ENCODE data around the gene PRPSAP1.
"Not testable (repeated sequence)": the region's sequence is repeated elsewhere in the genome, so short reads cannot be mapped to it uniquely, and the experiment has no call there.

The PRPSAP1 gene

DNA sequence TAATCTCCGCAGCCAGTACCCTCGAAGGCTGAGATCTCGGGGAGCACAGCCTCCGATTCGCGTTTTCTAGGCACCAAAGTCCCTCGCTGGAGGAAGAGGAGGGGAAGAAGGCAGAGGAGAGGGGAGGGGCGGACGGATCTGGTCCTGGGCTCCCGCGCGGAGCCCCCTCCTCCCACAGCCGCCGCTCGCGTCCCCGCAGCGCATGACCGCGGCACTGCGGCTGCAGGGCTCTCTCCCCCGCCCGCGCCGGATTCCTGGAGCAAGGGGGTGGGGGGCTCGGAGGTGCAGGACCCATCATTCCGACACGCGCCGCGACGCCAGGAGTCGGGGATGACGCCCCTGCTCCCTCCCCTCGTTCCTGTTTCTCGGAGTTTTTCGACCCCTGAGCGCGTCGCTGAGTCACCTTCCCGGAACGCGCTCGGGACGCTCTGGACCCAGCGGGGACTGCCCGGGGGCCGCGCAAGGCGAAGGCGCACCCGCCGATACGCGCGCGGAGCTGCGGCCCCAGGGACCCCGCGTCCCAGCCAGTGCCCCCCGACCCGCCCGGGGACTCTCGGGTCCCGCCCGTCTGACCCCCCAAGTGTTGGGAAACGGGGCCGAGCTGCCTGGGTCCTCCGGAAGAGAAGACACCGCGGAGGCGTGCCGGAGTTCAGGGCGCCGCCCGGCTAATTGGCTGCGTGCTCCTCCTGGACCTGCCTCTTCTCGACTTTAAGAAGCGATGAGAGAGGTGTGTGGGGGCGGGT lies 29.3 kb upstream of the PRPSAP1 start:
- DNase-seq: peak; percentile 62

DNA sequence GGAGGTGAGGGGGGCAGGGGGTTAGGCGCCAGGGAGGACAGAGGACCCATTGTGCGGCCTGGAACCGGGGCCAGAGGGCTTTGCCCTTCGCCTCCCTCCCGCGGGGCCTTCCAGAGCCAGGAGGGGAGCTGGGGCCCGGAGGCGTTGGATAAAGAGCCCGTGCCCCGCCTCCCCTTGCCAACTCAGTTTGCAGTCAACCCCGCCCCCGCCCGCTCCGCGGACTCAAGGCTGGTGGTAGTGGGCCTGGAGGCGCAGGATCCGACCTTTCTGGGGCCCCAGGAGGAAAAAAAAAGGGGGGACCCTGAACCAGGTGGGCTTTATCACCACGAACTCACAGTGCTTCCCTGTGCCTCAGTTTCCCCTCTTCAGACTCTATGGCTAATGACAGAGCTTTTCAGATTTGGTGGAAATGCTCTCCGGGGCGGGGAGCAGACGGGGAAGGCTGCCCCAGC lies 28.7 kb upstream of the PRPSAP1 start:
- DNase-seq: peak; percentile 64

GRCh38 chr17:76381633-76382350 lies 28.1 kb upstream of the PRPSAP1 start:
- no peak for DNase-seq

DNA sequence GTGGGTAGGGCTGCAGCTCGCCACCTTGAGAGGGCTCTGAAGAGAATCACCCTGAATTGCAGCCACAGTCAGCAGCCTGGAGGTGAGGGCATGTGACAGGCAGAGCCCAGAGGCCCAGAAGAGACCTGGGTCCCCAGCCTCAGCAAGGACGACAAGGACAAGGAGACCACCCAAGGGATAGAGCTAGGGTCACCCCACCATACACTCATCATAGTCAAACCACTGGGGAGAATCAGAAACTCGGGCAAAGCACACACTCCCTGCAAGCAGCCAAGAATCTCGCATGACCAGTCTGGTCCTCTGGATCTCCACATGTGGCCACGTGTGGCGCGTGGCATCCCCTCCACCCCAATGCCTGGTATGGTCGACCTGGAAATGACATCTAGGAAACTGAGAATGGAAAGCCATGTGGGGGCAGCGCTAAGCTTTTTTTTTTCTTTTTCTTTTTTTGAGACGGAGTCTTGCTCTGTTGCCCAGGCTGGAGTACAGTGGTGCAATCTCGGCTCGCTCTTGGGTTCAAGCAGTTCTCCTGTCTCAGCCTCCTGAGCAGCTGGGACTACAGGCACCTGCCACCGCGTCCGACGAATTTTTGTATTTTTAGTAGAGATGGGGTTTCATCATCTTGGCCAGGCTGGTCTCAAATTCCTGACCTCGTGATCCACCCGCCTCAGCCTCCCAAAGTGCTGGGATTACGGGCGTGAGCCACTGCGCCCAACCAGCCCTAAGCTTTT lies 26.1 kb upstream of the PRPSAP1 start:
- no peak for DNase-seq

GRCh38 chr17:76379275-76379641 lies 25.5 kb upstream of the PRPSAP1 start:
- no peak for DNase-seq

DNA sequence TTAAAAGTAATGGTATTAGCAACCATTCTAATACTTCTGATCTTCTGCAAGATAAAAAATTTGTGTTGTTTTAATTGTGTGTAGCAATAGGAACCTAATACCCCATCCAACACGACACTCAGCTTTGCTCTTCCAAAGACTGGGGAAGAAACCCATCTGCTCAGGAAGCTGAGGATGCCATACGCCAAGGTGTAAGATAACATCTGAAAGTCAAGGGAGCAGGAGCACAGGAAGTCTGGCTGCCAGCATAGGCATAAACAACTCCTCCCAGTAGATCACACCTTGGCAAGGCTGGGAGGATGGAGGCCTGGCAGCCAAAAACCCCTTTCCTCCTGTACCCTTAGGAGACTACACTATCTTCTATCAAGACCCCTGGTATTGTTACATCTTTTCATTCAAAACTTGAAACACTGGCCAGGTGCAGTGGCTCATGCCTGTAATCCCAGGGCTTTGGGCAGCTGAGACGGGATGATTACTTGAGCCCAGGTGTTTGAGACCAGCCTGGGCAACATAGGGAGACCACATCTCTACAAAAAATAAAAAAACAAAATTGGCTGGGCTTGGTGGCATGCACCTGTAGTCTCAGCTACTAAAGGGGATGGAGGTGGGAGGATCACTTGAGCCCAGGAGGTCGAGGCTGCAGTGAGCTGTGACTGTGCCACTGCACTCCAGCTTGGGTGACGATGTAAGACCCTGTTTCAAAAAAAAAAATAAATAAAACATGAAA lies 25.0 kb upstream of the PRPSAP1 start:
- no peak for DNase-seq

- peak; percentile 62 for DNase-seq
These were observed 22.8 kb upstream of the PRPSAP1 start for GRCh38 chr17:76376318-76377133.

DNA sequence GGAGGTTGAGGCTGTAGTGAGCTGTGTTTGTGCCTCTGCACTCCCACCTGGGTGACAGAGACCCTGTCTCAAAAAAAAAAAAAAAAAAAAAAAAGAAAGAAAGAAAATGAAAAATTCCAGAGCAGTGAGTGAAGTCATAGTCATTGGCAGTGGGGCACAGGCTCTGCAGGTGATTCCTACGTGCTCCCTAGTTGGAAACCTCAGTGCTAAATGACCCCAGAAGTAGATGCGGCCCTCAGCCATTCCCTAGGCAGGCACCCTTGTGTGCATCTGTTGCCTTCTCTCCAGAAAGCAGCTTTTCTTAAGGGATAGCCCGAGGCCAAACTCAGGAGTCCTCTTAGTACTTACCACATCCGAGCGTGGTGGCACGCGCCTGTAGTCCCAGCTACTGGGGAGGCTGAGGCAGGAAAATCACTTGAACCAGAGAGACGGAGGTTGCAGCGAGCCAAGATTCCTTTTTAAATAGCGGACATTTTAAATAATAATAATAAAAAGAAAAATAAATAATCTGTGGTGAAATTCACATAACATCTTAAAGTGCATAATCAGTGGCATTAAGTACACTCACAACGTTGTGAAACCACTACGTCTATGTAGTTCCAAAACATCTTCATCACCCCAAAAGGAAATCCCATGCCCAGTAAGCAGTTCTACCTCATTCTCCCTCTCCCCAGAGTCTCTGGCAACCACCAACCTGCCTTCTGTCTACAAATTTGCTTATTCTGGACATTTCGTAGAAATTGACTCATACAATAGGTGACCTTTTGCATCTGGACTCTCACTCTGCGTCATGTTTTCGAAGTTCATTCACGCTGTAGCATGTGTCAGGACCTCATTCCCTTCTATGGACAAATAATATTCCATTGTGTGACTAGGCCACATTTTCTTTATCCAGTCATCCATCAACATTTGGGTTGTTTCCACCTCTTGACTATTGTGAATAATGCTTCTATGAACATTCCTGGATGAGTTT lies 18.2 kb upstream of the PRPSAP1 start:
- no peak for DNase-seq

GRCh38 chr17:76370261-76370993 lies 16.7 kb upstream of the PRPSAP1 start:
- DNase-seq: peak; percentile 80

GRCh38 chr17:76369804-76370203 lies 16.1 kb upstream of the PRPSAP1 start:
- no peak for DNase-seq

- DNase-seq: no peak
These were observed 15.7 kb upstream of the PRPSAP1 start for GRCh38 chr17:76369379-76369778.

GRCh38 chr17:76368545-76368944 lies 14.8 kb upstream of the PRPSAP1 start:
- no peak for DNase-seq

DNA sequence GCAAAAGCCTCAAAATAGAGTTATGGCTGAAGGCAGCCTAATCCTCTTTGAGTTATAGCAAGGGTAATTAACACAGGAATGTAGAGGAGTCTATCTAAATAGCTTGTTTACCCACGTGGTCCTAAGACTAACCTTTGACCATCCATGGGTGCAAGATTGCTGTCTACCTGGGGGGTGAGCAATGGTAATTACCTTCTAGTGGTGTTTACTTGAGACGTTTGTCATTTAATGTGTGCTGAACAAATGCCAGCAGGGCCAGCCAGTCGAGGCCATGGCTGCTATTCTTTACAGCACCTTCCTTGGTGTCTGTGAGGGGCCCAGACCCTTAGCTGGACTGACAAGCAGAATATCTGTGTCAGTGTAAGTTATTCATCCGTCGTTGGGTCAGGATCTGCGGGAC lies 13.9 kb upstream of the PRPSAP1 start:
- DNase-seq: no peak

GRCh38 chr17:76366247-76366646 lies 12.5 kb upstream of the PRPSAP1 start:
- DNase-seq: no peak

GRCh38 chr17:76365256-76365903 lies 11.7 kb upstream of the PRPSAP1 start:
- no peak for DNase-seq

GRCh38 chr17:76363107-76363842 lies 9.6 kb upstream of the PRPSAP1 start:
- DNase-seq: no peak

DNA sequence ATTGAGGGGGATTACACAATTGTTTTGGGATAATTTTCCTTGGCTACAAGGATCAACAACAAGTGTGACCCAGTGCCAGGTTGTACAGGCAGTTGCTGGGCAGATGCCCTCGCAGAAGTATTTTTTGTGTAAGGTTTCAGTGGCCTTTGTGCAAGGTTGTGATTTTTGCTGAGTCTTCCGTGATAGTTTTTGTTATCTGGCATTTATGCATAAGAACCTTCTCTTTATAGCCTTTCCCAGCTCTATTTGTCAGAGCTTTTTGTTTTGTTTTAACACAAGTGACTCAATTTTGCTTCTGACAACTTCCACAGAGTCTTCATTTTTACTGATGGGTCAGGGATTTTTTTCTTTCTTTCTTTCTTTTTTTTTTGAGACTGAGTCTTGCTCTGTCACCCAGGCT lies 6.7 kb upstream of the PRPSAP1 start:
- DNase-seq: no peak

DNA sequence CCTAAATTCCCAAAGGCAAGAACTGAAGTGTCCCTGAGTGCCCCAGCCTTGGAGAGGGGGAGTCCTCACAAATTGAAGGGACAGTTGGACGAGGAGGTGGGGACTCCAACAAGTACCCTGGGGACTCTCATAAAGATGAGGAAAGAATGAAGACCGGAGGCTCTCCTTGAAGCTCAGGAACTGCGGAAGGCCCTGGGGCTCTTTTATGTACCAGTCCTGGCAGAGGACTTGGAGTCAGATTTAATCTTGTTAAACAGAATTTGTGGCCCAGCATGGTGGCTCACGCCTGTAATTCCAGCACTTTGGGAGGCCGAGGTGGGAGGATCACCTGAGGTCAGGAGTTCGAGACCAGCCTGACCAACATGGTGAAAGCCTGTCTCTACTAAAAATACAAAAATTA lies 6.1 kb upstream of the PRPSAP1 start:
- DNase-seq: not testable (repeated sequence)

DNA sequence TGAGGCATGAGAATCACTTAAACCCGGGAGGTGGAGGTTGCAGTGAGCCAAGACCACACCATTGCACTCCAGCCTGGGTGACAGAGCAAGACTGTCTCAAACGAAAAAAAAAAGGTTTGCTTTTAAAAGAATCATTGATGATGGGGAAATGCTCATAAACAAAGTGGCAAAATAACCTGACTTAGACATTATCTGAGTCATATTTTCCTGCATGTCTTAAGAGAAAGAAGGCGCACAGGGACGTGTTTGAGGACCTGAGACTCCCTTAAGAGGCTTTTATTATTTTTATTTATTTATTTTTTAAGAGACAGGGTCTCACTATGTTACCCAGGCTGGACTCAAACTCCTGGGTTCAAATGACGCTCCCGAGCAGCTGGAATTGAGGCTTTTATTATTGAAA lies 5.7 kb upstream of the PRPSAP1 start:
- DNase-seq: no peak

Measured in right hindlimb (tissue), 1 donor.